GM18907 (cell line): ENCODE data around the gene SLC25A25.
"Not testable (repeated sequence)": the region's sequence is repeated elsewhere in the genome, so short reads cannot be mapped to it uniquely, and the experiment has no call there.

Experiments used
- ATAC-seq: cut with Tn5 transposase; IDR thresholded peaks from one replicate; pipeline ENCODE4 v1.9.1; 2021; ENCODE audit warnings: mild to moderate bottlenecking, moderate library complexity; ENCODE audit not compliant: unreplicated experiment

Gene SLC25A25

DNA sequence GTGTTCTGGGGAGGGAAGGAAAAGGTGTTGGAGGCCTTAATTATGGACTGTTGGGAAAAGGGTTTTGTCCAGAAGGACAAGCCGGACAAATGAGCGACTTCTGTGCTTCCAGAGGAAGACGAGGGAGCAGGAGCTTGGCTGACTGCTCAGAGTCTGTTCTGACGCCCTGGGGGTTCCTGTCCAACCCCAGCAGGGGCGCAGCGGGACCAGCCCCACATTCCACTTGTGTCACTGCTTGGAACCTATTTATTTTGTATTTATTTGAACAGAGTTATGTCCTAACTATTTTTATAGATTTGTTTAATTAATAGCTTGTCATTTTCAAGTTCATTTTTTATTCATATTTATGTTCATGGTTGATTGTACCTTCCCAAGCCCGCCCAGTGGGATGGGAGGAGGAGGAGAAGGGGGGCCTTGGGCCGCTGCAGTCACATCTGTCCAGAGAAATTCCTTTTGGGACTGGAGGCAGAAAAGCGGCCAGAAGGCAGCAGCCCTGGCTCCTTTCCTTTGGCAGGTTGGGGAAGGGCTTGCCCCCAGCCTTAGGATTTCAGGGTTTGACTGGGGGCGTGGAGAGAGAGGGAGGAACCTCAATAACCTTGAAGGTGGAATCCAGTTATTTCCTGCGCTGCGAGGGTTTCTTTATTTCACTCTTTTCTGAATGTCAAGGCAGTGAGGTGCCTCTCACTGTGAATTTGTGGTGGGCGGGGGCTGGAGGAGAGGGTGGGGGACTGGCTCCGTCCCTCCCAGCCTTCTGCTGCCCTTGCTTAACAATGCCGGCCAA, 40.4 kb downstream of the SLC25A25 start:
- ATAC-seq, result no peak

- ATAC-seq, result no peak
These were observed 41.1 kb downstream of the SLC25A25 start for GRCh38 chr9:128109050-128109709.

GRCh38 chr9:128111726-128112125, 43.7 kb downstream of the SLC25A25 start:
- ATAC-seq, result not testable (repeated sequence)

DNA sequence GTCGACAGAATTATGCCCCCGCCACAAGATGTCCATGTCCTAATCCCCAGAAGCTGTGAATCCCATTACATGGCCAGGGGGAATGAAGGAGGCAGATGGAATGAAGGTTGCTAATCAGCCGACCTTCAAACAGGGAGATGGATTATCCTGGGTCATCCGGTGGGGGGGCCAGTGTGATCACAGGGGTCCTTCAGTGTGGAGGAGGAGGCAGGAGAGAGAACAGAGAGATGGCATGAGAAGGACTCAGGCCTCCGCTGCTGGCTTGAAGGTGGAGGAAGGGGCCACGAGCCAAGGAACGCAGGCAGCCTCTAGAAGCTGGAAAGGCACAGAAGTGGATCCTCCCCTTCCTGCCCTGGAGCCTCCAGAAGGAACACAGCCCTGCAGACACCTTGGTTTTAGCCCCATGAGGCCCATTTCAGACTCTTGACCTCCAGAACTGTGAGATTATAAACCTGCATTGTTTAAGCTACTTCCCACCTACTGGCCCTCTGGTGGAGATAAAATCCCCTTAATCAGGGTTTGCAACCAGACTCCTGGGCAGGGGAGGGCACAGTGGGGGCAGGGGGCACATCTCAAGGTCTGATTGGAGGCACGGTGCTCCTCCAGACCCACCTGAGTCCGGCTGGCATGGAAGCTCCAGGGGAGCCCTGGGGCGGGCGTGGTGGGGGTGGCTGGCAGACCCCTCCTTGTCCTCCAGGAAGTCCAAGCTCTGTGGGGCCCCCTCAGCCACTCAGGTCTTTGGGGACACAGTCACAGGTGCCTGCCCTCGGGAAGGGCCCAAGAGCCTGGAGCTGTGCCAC, 45.7 kb downstream of the SLC25A25 start:
- no peak for ATAC-seq

- ATAC-seq, result no peak
These were observed 46.5 kb downstream of the SLC25A25 start for GRCh38 chr9:128114326-128115186.

DNA sequence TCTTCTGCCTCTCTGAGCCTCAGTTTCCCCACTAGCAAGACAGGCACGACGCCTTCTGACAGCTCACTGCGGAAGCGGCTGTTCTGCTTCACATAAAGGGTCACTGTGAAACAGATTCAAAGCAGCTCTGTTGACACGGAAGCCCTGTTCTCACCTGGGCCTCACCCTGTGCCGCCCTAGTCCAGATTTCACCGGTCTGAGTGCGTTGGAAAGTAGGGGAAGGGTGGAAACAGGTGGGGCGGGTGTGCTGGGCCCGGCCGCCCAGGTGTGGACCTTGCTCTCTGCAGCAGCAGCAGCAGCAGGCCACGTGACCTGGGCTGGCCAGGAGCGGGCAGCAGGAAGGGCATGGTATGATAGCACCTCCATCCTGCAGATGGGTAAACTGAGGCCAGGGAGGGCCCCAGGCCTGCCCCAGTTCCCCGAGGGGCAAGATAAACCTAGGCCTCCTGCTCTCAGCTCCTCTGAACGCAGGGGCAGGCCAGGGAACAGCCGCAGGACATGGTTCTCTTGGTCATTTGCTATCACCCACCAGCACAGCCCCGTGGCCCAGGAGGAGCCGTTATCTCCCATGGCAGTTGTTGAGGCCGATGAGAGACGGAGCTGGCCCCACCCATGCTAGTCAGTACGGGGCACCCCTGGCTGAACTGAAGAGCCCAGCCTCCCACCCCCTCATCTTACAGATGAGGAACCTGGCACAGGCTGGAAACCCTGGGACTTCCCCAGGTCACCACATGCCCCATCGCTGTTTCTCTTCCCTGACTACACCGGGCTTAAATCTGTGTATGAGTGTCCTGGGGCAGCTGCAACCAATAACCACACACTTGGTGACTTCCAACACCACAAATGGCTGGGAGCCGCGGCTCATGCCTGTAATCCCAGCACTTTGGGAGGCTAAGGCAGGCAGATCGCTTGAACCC, 47.4 kb downstream of the SLC25A25 start:
- ATAC-seq, result no peak

GRCh38 chr9:128116104-128117083, 48.4 kb downstream of the SLC25A25 start:
- ATAC-seq, result no peak

- ATAC-seq, result peak; percentile 60
These were observed 49.8 kb downstream of the SLC25A25 start for GRCh38 chr9:128117613-128118471.

- ATAC-seq, result no peak
These were observed 50.4 kb downstream of the SLC25A25 start for GRCh38 chr9:128118472-128118857.

DNA sequence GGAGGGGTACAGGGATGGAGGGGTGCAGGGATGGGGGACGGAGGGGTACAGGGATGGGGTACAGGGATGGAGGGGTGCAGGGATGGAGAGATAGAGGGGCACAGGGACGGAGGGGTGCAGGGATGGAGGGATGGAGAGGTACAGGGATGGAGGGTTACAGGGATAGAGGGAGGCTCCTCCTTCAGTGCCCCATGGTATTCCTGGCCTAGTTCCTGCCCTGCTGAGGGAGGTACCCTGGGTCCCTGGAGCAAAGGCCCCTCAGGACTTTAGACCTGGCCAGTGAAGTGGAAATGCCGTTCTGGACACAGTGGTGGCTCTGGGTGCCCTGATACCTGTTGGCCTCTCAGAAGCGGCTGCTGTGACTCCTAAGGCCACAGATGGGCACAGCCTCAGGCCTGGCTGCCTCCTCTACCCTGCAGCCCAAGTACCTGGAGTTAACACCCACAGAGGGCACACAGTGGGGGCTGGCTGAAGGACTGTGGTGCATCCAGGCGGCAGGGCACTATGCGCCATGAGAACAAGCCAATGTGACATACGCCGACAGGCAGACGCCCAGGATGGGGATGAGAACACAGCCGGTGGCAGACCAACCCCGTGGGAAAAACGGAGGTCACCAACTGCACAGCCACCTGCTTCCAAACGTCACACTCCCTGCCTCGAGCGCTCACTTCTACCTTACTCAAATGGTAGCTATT, 51.1 kb downstream of the SLC25A25 start:
- ATAC-seq, result no peak

GRCh38 chr9:128120061-128120740, 52.2 kb downstream of the SLC25A25 start:
- ATAC-seq, result no peak

GRCh38 chr9:128120741-128121465, 52.9 kb downstream of the SLC25A25 start:
- no peak for ATAC-seq

- no peak for ATAC-seq
These were observed 53.4 kb downstream of the SLC25A25 start for GRCh38 chr9:128121466-128121810.

DNA sequence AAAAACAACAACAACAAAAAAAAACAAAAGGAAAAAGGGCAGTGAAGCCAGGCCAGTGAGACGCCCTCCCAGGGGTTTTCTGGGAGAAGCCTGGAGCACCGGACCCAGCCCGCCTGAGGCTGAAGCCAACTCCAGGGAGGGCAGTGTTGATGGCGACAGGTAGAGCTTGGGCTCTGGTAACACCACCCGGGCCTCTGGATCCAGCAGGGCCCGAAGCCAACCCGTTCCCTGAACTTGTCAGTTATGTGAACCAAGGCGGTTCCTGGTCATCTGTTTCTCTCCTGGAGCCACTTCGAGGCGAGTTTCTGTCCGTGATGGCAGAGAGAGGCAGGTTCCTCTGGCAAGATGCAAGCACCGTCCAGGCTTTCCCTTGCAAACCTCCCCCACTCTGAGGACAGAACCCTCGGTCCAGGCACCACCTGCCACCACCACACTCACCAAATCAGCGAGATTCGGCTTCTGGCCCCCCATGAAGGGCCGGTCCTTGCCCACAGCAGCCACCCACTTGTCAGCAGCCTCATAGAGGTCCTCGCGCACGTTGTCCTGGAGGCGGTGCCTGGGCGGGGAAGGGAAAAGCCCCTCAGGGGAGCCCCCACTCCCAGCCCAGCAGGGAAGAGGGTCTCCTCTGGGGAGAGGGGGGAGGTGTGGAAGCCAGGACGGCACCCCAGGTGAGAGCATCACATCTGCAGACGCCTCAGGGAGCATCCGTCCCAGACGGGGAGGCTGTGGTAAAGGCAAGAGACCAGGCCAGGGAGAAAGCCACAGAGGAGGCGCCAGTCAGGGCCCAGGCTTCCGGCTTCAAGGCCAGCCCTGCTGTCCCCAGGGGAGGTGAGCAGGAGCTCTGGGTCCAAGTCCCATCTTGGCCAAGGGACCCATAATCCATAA, 54.1 kb downstream of the SLC25A25 start:
- ATAC-seq, result no peak

DNA sequence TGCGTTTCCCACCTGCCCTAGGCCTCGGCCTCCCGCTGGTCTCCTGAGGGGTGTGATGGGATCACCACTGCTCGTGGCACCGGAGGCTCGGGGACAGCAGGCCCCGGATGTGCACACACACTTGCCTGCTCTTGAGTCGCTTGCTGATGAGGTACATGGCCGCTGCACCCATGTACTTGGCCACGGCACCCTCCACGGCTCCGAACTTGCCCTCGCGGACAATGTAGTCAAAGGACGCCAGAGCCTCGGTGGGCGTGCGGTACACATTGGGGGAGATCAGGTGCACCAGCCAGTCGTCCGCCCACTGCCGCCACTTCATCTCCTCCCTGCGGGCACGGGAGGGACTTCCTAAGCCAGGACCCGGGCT, 54.8 kb downstream of the SLC25A25 start:
- ATAC-seq, result no peak
